Measurements from ENCODE around the gene NPR3. TPM values are rescaled to one million over a fixed set of nuclear protein-coding genes. Genes with fewer than 3 reads are reported as not detected.

Gene NPR3
- total and polyA plus RNA-seq, 2 of the 8 experiments (the other 6 are each of a cell fraction or from before 2014, with no cell fraction given): not detected

DNA sequence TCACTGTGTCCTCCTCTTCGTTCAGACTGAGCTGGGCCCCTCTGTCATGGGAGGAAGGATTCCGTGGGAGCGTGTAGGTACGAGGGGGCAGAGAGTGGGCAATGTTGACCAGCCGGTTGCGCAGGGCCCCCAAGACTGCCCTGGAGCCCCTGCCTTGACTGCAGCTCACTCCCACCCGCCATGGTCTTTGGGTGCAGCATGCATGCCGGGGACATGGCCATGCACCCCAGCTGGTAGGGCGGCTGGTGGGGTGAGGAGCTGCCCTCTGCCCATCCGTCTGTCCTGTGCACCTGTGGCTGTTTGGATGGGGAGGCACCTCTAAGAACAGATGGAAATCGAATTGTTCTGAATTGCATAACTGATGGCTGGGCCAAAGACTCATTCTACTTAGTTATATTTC, 42.6 kb upstream of the NPR3 start (continued):
- TF ChIP-seq, protein P1, sequence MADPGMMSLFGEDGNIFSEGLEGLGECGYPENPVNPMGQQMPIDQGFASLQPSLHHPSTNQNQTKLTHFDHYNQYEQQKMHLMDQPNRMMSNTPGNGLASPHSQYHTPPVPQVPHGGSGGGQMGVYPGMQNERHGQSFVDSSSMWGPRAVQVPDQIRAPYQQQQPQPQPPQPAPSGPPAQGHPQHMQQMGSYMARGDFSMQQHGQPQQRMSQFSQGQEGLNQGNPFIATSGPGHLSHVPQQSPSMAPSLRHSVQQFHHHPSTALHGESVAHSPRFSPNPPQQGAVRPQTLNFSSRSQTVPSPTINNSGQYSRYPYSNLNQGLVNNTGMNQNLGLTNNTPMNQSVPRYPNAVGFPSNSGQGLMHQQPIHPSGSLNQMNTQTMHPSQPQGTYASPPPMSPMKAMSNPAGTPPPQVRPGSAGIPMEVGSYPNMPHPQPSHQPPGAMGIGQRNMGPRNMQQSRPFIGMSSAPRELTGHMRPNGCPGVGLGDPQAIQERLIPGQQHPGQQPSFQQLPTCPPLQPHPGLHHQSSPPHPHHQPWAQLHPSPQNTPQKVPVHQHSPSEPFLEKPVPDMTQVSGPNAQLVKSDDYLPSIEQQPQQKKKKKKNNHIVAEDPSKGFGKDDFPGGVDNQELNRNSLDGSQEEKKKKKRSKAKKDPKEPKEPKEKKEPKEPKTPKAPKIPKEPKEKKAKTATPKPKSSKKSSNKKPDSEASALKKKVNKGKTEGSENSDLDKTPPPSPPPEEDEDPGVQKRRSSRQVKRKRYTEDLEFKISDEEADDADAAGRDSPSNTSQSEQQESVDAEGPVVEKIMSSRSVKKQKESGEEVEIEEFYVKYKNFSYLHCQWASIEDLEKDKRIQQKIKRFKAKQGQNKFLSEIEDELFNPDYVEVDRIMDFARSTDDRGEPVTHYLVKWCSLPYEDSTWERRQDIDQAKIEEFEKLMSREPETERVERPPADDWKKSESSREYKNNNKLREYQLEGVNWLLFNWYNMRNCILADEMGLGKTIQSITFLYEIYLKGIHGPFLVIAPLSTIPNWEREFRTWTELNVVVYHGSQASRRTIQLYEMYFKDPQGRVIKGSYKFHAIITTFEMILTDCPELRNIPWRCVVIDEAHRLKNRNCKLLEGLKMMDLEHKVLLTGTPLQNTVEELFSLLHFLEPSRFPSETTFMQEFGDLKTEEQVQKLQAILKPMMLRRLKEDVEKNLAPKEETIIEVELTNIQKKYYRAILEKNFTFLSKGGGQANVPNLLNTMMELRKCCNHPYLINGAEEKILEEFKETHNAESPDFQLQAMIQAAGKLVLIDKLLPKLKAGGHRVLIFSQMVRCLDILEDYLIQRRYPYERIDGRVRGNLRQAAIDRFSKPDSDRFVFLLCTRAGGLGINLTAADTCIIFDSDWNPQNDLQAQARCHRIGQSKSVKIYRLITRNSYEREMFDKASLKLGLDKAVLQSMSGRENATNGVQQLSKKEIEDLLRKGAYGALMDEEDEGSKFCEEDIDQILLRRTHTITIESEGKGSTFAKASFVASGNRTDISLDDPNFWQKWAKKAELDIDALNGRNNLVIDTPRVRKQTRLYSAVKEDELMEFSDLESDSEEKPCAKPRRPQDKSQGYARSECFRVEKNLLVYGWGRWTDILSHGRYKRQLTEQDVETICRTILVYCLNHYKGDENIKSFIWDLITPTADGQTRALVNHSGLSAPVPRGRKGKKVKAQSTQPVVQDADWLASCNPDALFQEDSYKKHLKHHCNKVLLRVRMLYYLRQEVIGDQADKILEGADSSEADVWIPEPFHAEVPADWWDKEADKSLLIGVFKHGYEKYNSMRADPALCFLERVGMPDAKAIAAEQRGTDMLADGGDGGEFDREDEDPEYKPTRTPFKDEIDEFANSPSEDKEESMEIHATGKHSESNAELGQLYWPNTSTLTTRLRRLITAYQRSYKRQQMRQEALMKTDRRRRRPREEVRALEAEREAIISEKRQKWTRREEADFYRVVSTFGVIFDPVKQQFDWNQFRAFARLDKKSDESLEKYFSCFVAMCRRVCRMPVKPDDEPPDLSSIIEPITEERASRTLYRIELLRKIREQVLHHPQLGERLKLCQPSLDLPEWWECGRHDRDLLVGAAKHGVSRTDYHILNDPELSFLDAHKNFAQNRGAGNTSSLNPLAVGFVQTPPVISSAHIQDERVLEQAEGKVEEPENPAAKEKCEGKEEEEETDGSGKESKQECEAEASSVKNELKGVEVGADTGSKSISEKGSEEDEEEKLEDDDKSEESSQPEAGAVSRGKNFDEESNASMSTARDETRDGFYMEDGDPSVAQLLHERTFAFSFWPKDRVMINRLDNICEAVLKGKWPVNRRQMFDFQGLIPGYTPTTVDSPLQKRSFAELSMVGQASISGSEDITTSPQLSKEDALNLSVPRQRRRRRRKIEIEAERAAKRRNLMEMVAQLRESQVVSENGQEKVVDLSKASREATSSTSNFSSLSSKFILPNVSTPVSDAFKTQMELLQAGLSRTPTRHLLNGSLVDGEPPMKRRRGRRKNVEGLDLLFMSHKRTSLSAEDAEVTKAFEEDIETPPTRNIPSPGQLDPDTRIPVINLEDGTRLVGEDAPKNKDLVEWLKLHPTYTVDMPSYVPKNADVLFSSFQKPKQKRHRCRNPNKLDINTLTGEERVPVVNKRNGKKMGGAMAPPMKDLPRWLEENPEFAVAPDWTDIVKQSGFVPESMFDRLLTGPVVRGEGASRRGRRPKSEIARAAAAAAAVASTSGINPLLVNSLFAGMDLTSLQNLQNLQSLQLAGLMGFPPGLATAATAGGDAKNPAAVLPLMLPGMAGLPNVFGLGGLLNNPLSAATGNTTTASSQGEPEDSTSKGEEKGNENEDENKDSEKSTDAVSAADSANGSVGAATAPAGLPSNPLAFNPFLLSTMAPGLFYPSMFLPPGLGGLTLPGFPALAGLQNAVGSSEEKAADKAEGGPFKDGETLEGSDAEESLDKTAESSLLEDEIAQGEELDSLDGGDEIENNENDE (IDR thresholded peaks at IDR 0.05; ENCODE audit: insufficient replicate concordance, low read length): no peak
- TF ChIP-seq CREB1 (IDR thresholded peaks at IDR 0.05) (no peak), TCF12 (IDR thresholded peaks at IDR 0.05; ENCODE audit: low read depth, low read length) (no peak), FOSL1 (IDR thresholded peaks at IDR 0.05; ENCODE audit: insufficient read depth, low read depth, low read length) (no peak), SIN3A (conservative IDR thresholded peaks at IDR 0.05 in 1 of 2, IDR thresholded peaks at IDR 0.05 in 1 of 2; ENCODE audit: low read depth in 1 of 2, low read length in 2 of 2) (no peak), ASH2L (IDR thresholded peaks at IDR 0.05; ENCODE audit: low read length) (no peak), BACH1 (IDR thresholded peaks at IDR 0.05; ENCODE audit: low read length) (no peak), NRF1 (IDR thresholded peaks at IDR 0.05; ENCODE audit: low read depth, low read length) (no peak), TEAD4 (IDR thresholded peaks at IDR 0.05; ENCODE audit: low read depth, low read length) (no peak), RFX5 (IDR thresholded peaks at IDR 0.05; ENCODE audit: borderline replicate concordance, low read depth, low read length) (no peak), ATF2 (IDR thresholded peaks at IDR 0.05; ENCODE audit: low read length) (no peak)

Data from H1 (cell line).